ENCODE data around the gene XCR1.
"Not testable (repeated sequence)": the region's sequence is repeated elsewhere in the genome, so short reads cannot be mapped to it uniquely, and the experiment has no call there.

Gene XCR1

DNA sequence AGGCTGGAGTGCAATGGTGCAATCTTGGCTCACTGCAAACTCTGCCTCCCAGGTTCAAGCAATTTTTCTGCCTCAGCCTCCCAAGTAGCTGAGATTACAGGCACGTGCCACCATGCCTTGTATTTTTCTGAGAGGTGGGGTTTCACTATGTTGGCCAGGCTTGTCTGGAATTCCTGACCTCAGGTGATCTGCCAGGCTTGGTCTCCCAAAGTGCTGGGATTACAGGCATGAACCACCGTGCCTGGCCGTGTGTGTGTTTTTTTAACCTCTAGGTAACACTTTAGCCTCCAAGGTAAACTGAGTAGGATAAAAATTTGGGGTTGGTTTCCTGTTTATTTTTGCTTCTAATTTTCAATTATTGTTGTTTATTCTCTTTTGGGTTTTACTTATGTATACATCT, 10.8 kb upstream of the XCR1 start:
- DNase-seq: not testable (repeated sequence)

GRCh38 chr3:46036191-46036590, 8.9 kb upstream of the XCR1 start:
- DNase-seq: no peak

- DNase-seq: no peak
These were observed 4.5 kb upstream of the XCR1 start for GRCh38 chr3:46031747-46032146.

DNA sequence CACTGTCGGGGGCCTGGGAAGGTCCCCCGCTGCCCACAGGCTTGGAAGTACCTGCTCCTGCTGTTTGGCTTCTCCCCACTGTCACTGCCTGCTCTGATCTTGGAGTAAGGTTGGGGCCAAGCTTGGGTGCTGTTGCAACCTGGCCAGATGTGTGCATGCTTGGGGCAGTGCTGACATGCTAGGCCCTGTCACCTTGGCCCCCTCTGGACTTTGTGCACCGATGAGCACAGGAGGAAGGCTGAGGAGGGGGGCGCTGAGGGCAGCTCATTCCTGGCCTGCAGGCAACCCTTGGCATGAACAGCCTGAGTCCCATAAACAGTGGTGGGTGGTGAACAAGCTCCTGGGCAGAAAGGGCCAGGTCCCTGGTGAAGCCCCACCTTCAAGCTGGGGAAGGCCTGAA, 4.0 kb upstream of the XCR1 start:
- no peak for DNase-seq

GRCh38 chr3:46030626-46031025, 3.3 kb upstream of the XCR1 start:
- DNase-seq: no peak

- no peak for DNase-seq
These were observed 2.8 kb upstream of the XCR1 start for GRCh38 chr3:46029953-46030543.

GRCh38 chr3:46027736-46028397, 584 bp upstream of the XCR1 start:
- no peak for DNase-seq

GRCh38 chr3:46025139-46025538, 2.1 kb downstream of the XCR1 start:
- DNase-seq: no peak

GRCh38 chr3:46024131-46024530, 3.2 kb downstream of the XCR1 start:
- DNase-seq: no peak

DNA sequence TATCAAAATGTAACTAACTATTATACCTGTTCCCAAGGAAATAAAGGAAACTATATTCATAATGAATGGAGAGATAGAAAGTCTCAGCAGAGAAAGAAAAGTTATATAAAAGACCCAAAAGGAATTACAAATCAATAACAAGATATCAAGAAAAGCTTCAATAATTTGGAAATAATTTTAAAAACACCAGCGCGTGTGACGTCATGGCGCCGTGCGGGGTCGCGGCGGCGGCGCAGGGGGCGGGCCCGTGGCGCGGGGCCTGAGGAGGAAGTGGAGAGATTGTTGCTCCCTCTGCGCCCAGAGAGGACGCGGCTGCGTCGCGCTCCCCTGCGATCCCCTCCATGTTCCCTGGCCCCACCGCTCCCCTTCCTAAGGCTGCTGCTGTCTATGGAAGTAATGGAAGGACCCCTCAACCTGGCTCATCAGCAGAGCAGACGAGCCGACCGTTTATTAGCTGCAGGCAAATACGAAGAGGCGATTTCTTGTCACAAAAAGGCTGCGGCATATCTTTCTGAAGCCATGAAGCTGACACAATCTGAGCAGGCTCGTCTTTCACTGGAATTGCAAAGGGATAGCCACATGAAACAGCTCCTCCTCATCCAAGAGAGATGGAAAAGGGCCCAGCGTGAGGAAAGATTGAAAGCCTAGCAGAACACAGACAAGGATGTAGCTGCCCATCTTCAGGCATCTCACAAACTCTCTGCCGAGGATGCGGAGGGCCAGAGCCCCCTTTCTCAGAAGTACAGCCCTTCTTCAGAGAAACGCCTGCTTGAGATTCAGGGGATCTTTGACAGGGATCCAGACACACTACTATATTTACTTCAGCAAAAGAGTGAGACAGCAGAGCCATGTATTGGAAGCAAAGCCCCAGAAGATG, 4.1 kb downstream of the XCR1 start:
- DNase-seq: no peak

GRCh38 chr3:46021516-46021915, 5.8 kb downstream of the XCR1 start:
- DNase-seq: no peak

GRCh38 chr3:46020766-46021510, 6.3 kb downstream of the XCR1 start:
- no peak for DNase-seq

- DNase-seq: no peak
These were observed 7.6 kb downstream of the XCR1 start for GRCh38 chr3:46019707-46020106.

GRCh38 chr3:46017720-46018119, 9.6 kb downstream of the XCR1 start:
- no peak for DNase-seq

DNA sequence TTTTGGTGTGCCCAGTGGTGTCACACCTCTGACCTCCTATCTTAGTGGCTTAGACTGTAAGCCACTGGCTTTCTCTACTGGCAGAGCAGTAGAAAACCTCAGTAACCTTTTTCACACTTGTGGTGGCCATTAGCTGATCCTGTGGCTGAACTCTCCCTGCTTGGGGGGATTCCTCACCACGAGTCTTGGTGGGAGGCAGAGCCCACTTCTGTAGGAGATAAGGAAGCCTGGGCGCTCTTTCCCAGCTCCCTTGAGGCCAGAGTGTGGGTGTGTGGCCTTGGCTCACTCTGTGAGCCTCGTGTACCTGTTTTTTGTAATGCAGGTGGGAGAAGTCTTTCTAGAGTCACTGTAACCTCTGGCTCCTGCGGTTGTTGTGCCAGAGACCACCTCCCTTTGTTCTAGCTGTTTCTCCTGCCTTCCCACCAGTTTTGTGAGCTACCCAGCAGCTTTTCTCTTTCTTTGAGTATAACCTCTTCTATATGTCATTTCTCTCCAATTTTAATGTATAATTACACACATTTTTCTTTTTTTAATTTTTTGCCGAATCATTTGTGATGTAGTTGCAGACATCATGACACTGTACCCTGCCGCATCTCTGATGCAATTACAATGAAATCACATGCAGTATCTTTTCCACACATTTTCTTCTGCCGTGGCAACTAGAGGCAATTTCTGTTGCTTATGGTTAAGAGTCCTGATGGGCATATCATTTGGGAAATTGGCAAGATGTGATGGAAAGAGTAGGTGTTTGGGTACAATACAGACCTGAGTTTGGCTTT, 13.8 kb downstream of the XCR1 start:
- DNase-seq: no peak

DNA sequence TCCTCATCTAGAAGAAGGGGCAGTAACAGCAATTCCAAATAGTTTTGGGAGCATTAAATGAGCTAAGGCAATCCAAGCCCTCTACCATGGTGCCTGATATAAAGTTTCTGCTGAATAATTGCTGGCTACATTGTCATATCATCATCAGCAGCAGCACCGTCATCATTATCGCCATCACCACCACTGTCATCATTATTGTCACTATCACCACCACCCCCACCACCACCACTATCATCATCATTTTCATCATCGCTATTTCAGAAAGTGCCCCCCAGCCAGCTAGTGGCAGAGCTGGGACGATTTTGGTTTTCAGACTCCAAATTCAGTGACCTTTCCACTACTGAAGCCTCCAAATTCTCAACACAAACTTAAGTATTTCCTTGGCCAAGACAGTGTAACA, 15.0 kb downstream of the XCR1 start:
- DNase-seq: no peak

GRCh38 chr3:46010519-46011113, 16.7 kb downstream of the XCR1 start:
- no peak for DNase-seq

- no peak for DNase-seq
These were observed 19.2 kb downstream of the XCR1 start for GRCh38 chr3:46008058-46008457.

DNA sequence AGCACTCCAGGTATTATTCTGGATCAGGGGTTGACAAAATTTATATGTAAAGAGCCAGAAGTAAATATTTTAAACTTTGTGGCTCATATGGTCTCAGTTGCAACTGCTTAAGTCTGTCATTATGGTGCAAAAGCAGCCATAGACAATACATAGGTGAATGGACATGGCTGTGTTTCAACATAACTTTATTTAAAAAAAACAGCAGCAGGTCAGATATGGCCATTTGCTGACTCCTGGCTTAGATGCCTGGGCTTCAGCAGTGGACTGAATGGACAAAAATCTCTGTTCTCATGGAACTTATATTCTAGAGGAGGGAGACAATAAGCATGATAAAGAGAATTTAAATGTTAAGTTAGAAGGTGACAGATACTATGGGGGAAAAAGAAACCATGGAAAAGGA, 20.0 kb downstream of the XCR1 start:
- DNase-seq: no peak

DNA sequence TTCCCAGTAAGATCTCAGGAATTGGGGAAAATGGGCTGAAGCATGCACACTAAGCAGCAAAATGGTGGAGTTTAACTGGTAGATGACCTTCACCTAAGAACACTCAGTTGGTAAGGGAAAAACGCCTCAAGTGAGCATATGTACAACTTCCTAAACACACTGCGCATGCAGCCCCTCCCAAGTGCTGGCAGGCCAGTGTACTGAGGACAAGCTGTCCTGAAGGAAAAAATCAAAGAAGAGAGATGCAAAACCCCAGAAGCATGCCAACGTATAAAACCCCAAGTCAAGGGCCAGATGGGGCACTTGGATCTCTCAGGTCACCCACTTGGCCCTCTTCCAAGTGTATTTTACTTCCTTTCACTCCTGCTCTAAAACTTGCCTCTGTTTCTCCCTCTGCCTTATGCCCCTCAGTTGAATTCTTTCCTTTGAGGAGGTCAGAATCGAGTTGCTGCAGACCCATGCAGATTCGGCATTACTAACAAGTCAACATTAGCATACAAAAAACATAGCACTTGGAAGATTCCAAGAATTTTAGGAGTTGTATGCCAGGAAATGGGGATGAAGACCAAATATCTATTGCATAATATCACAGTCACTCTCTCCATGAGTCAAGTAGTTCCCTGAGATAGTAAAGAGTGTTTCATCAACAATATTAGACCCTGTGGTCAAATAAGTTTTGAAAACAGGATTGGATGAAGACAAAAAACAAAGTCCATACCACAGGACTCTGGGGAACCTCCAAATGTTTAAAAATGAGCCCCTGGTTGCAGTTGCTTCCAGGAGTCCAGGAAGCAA, 20.8 kb downstream of the XCR1 start:
- no peak for DNase-seq

DNA sequence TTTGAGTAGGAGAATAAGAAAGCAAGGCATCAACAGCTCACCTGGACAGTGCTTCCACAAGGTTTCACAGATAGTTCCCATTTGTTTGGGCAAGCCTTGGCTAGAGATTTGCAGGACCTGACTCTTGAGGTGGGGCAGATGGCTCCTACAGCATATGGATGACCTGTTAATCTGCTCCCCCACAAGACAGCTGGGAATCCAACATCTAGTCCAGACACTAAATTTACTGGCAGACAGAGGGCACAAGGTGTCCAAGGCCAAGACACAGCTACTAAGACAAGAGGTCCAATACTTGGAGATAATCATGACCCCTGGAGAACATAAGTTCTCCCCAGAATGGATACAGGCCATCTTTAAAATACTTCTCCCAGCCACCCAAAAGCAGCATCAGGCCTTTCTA, 23.6 kb downstream of the XCR1 start:
- DNase-seq: not testable (repeated sequence)

Data from activated effector memory CD4-positive, alpha-beta T cell treated with anti-CD3 and anti-CD28 coated beads, Interleukin-2, amount 50 U/mL, for 16 hours (primary cell).